Activated CD8-positive, alpha-beta memory T cell treated with anti-CD3 and anti-CD28 coated beads, Interleukin-2, amount 50 U/mL, for 1 hour (primary cell): ENCODE results near the gene CLDN22.

Experiments used
- DNase-seq: peaks from one replicate; pipeline ENCODE4 v3.0.0-alpha.2; 2020; ENCODE audit errors: extremely low read depth

Gene CLDN22

GRCh38 chr4:183321516-183321915 lies 1.4 kb upstream of the CLDN22 start:
- DNase-seq, result no peak

GRCh38 chr4:183321079-183321478 lies 1.0 kb upstream of the CLDN22 start:
- DNase-seq, result no peak

GRCh38 chr4:183318656-183319055 lies 1.4 kb downstream of the CLDN22 start:
- no peak for DNase-seq

GRCh38 chr4:183314806-183315205 lies 5.3 kb downstream of the CLDN22 start:
- no peak for DNase-seq

GRCh38 chr4:183314336-183314735 lies 5.7 kb downstream of the CLDN22 start:
- DNase-seq, result no peak

GRCh38 chr4:183312841-183313240 lies 7.2 kb downstream of the CLDN22 start:
- no peak for DNase-seq

GRCh38 chr4:183306811-183307210 lies 13.3 kb downstream of the CLDN22 start:
- DNase-seq, result no peak

GRCh38 chr4:183304538-183304937 lies 15.5 kb downstream of the CLDN22 start:
- no peak for DNase-seq

GRCh38 chr4:183304067-183304466 lies 16.0 kb downstream of the CLDN22 start:
- no peak for DNase-seq

- DNase-seq, result no peak
Observed at GRCh38 chr4:183303301-183303700, 16.8 kb downstream of the CLDN22 start.

- DNase-seq, result no peak
Observed at GRCh38 chr4:183300655-183301054, 19.4 kb downstream of the CLDN22 start.

- DNase-seq, result no peak
Observed at GRCh38 chr4:183300070-183300469, 20.0 kb downstream of the CLDN22 start.

GRCh38 chr4:183299464-183299863 lies 20.6 kb downstream of the CLDN22 start:
- DNase-seq, result no peak

GRCh38 chr4:183297675-183298074 lies 22.4 kb downstream of the CLDN22 start:
- no peak for DNase-seq

- DNase-seq, result no peak
Observed at GRCh38 chr4:183295711-183296110, 24.4 kb downstream of the CLDN22 start.

- DNase-seq, result no peak
Observed at GRCh38 chr4:183291070-183291469, 29.0 kb downstream of the CLDN22 start.

- no peak for DNase-seq
Observed at GRCh38 chr4:183289688-183290087, 30.4 kb downstream of the CLDN22 start.

GRCh38 chr4:183288955-183289354 lies 31.1 kb downstream of the CLDN22 start:
- DNase-seq, result no peak

- no peak for DNase-seq
Observed at GRCh38 chr4:183287677-183288076, 32.4 kb downstream of the CLDN22 start.

- no peak for DNase-seq
Observed at GRCh38 chr4:183287309-183287659, 32.8 kb downstream of the CLDN22 start.

- no peak for DNase-seq
Observed at GRCh38 chr4:183286590-183287308, 33.3 kb downstream of the CLDN22 start.

- DNase-seq, result no peak
Observed at GRCh38 chr4:183285886-183286285, 34.2 kb downstream of the CLDN22 start.

- no peak for DNase-seq
Observed at GRCh38 chr4:183284965-183285364, 35.1 kb downstream of the CLDN22 start.

- no peak for DNase-seq
Observed at GRCh38 chr4:183284258-183284785, 35.8 kb downstream of the CLDN22 start.
